H1 (cell line): ENCODE data around the gene CAP1. TPM values are rescaled to one million over a fixed set of nuclear protein-coding genes. Genes with fewer than 3 reads are reported as not detected.

Experiments used
- CTCF ChIA-PET: fragments of 300-600 bp; sonication (Branson Sonifier 250); formaldehyde crosslinking; loops from one replicate; lab custom pipeline; 2021; ENCODE audit not compliant: partially characterized antibody; lab: Charles Lee
- POLR2A ChIA-PET: fragments of 300-600 bp; sonication (Branson Sonifier 250); formaldehyde crosslinking; loops from one replicate; lab custom pipeline; 2021; ENCODE audit warnings: inconsistent platforms; ENCODE audit not compliant: partially characterized antibody; lab: Charles Lee
- DNase-seq, 2 experiments: peaks; one replicate each; pipeline versions ENCODE4 v3.0.0 to v3.0.0-alpha.2; 2010 to 2022; ENCODE audit warnings: low spot score in 2 of 2, low read depth in 1 of 2, mixed read lengths in 1 of 2
- FAIRE-seq: peaks from 2 replicates; lab custom pipeline; 2011; peaks lifted over from hg19 to GRCh38; lab: Jason Lieb, UNC
- H2AFZ ChIP-seq: 2 replicates; pipeline ENCODE4 v1.8.1; 2012; ENCODE audit warnings: low read length, inconsistent platforms
- H2AK5ac ChIP-seq: 2 replicates; pipeline ENCODE4 v1.6.1; 2013; ENCODE audit warnings: low read depth, low read length
- H2BK120ac ChIP-seq: replicated peaks from 2 replicates; pipeline ENCODE3; 2013; ENCODE audit warnings: low read depth, low read length, inconsistent platforms
- H2BK12ac ChIP-seq: 2 replicates; pipeline ENCODE4 v1.6.1; 2013; ENCODE audit warnings: low read depth, low read length
- H2BK15ac ChIP-seq: 2 replicates; pipeline ENCODE4 v1.6.1; 2013; ENCODE audit warnings: low read length
- H2BK20ac ChIP-seq: 2 replicates; pipeline ENCODE4 v1.6.1; 2013; ENCODE audit warnings: low read length
- H2BK5ac ChIP-seq: 2 replicates; pipeline ENCODE4 v1.6.1; 2013; ENCODE audit warnings: low read depth, low read length
- H3K14ac ChIP-seq: 2 replicates; pipeline ENCODE4 v1.6.1; 2013; ENCODE audit warnings: inconsistent platforms; ENCODE audit not compliant: insufficient read length
- H3K18ac ChIP-seq: 2 replicates; pipeline ENCODE4 v1.6.1; 2013; ENCODE audit warnings: low read length; ENCODE audit errors: extremely low read depth
- H3K23ac ChIP-seq: 2 replicates; pipeline ENCODE4 v1.6.1; 2013; ENCODE audit warnings: inconsistent platforms; ENCODE audit not compliant: insufficient read length
- H3K23me2 ChIP-seq: 2 replicates; pipeline ENCODE4 v1.6.1; 2013; ENCODE audit warnings: low read depth, low read length
- H3K27ac ChIP-seq: 2 replicates; pipeline ENCODE4 v1.6.1; 2011; ENCODE audit warnings: low read depth, low read length, inconsistent platforms
- H3K27me3 ChIP-seq, 4 experiments: replicated peaks in 1 of 4; 1 replicate in 1 of 4; 2 replicates in 3 of 4; pipeline versions ENCODE4 v1.6.1 to v1.8.1; 2011 to 2013; ENCODE audit warnings: low read length in 3 of 4, mild to moderate bottlenecking in 3 of 4, inconsistent platforms in 2 of 4, mixed read lengths in 2 of 4, moderate library complexity in 1 of 4; ENCODE audit not compliant: control insufficient read depth in 3 of 4, insufficient read depth in 3 of 4; ENCODE audit errors: extremely low read depth in 1 of 4
- H3K36me3 ChIP-seq, 4 experiments: 2 replicates each; pipeline versions ENCODE4 v1.6.1 to v1.8.1; 2011 to 2013; ENCODE audit warnings: mild to moderate bottlenecking in 4 of 4, low read length in 3 of 4, moderate library complexity in 2 of 4, control low read depth in 1 of 4, inconsistent platforms in 1 of 4; ENCODE audit not compliant: insufficient read depth in 4 of 4, control insufficient read depth in 2 of 4
- H3K4ac ChIP-seq: replicated peaks from 2 replicates; pipeline ENCODE3; 2013; ENCODE audit warnings: low read length, low read depth, mixed read lengths, inconsistent platforms; ENCODE audit not compliant: insufficient read length
- H3K4me1 ChIP-seq, 4 experiments: replicated peaks in 1 of 4; 1 replicate in 1 of 4; 2 replicates in 3 of 4; pipeline versions ENCODE4 v1.6.1 to v1.8.1; 2011 to 2013; ENCODE audit warnings: low read length in 3 of 4, inconsistent platforms in 2 of 4, mixed read lengths in 1 of 4; ENCODE audit not compliant: insufficient read depth in 4 of 4, control insufficient read depth in 3 of 4
- H3K4me2 ChIP-seq, 2 experiments: 2 replicates each; pipeline versions ENCODE4 v1.6.1 to v1.8.1; 2011 to 2013; ENCODE audit warnings: low read depth in 2 of 2, low read length in 2 of 2, control low read depth in 1 of 2, inconsistent platforms in 1 of 2, mild to moderate bottlenecking in 1 of 2; ENCODE audit not compliant: insufficient read depth in 1 of 2
- H3K4me3 ChIP-seq, 4 experiments: fragments of 200-600, 300-600 bp in 1 of 4; sonication (generic), shearing (Covaris generic), sonication (Bioruptor Twin) in 1 of 4; 2 replicates each; pipeline versions ENCODE4 v1.5.1 to v1.8.1; 2011 to 2016; ENCODE audit warnings: low read length in 4 of 4, low read depth in 3 of 4, control low read depth in 2 of 4, inconsistent platforms in 2 of 4, mild to moderate bottlenecking in 2 of 4, mixed read lengths in 1 of 4, moderate library complexity in 1 of 4; ENCODE audit not compliant: insufficient read depth in 2 of 4; ENCODE audit errors: extremely low read depth in 1 of 4
- H3K56ac ChIP-seq: replicated peaks from 2 replicates; pipeline ENCODE3; 2013; ENCODE audit warnings: low read depth, mild to moderate bottlenecking, mixed read lengths, low read length, inconsistent platforms; ENCODE audit not compliant: insufficient read length
- H3K79me1 ChIP-seq: 2 replicates; pipeline ENCODE4 v1.6.1; 2013; ENCODE audit warnings: low read depth, low read length, control low read depth
- H3K79me2 ChIP-seq, 2 experiments: 2 replicates each; pipeline versions ENCODE4 v1.6.1 to v1.8.1; 2012 to 2013; ENCODE audit warnings: low read length in 2 of 2, mild to moderate bottlenecking in 2 of 2, inconsistent platforms in 1 of 2; ENCODE audit not compliant: insufficient read depth in 2 of 2, control insufficient read depth in 1 of 2
- H3K9ac ChIP-seq, 4 experiments: replicated peaks in 1 of 4; 1 replicate in 1 of 4; 2 replicates in 3 of 4; pipeline versions ENCODE4 v1.6.1 to v1.8.1; 2011 to 2013; ENCODE audit warnings: low read depth in 3 of 4, low read length in 3 of 4, control low read depth in 2 of 4, mild to moderate bottlenecking in 2 of 4, moderate library complexity in 2 of 4, inconsistent platforms in 1 of 4; ENCODE audit errors: extremely low read depth in 1 of 4
- H3K9me3 ChIP-seq, 2 experiments: 2 replicates each; pipeline versions ENCODE4 v1.6.1 to v1.8.1; 2012 to 2013; ENCODE audit warnings: mild to moderate bottlenecking in 2 of 2, moderate library complexity in 2 of 2, control low read depth in 1 of 2, inconsistent platforms in 1 of 2, low read depth in 1 of 2, low read length in 1 of 2, mixed read lengths in 1 of 2; ENCODE audit not compliant: insufficient read depth in 2 of 2
- H4K20me1 ChIP-seq, 2 experiments: replicated peaks in 1 of 2; 2 replicates each; pipeline versions ENCODE3 to v1.8.1; 2011 to 2013; ENCODE audit warnings: inconsistent platforms in 2 of 2, low read length in 2 of 2, mild to moderate bottlenecking in 1 of 2; ENCODE audit not compliant: insufficient read depth in 2 of 2, control insufficient read depth in 1 of 2
- H4K5ac ChIP-seq: 2 replicates; pipeline ENCODE4 v1.6.1; 2013; ENCODE audit warnings: low read length, low read depth, mixed read lengths, inconsistent platforms; ENCODE audit not compliant: insufficient read length
- H4K8ac ChIP-seq: 2 replicates; pipeline ENCODE4 v1.8.0; 2013; ENCODE audit warnings: mild to moderate bottlenecking, moderate library complexity, low read length, inconsistent platforms; ENCODE audit not compliant: insufficient read depth; ENCODE audit errors: extremely low read depth
- H4K91ac ChIP-seq: replicated peaks from 2 replicates; pipeline ENCODE3; 2013; ENCODE audit warnings: low read length, mixed read lengths, inconsistent platforms; ENCODE audit not compliant: insufficient read length
- CHD1 ChIP-seq: IDR thresholded peaks from 2 replicates; pipeline ENCODE4 v1.6.1; 2012; ENCODE audit warnings: low read depth, low read length, improper control_type of control experiment
- CTBP2 ChIP-seq: IDR thresholded peaks from 2 replicates; pipeline ENCODE4 v1.7.0; 2011; ENCODE audit warnings: borderline replicate concordance, mild to moderate bottlenecking, moderate library complexity, mixed read lengths, low read length; ENCODE audit not compliant: insufficient read depth, insufficient read length
- EGR1 ChIP-seq: IDR thresholded peaks from 2 replicates; pipeline ENCODE4 v1.6.1; 2011; ENCODE audit warnings: low read depth, low read length, borderline replicate concordance
- GTF2F1 ChIP-seq: IDR thresholded peaks from 2 replicates; pipeline ENCODE4 v1.6.1; 2012; ENCODE audit warnings: low read depth, low read length, improper control_type of control experiment, borderline replicate concordance
- HDAC6 ChIP-seq: IDR thresholded peaks from one replicate; pipeline ENCODE4 v1.7.1; 2012; ENCODE audit warnings: low read depth, mild to moderate bottlenecking, inconsistent platforms, low read length, moderate library complexity
- JUND ChIP-seq: IDR thresholded peaks from 2 replicates; pipeline ENCODE4 v1.6.1; 2011; ENCODE audit warnings: mild to moderate bottlenecking, improper control_type of control experiment, low read length
- KDM4A ChIP-seq: IDR thresholded peaks from one replicate; pipeline ENCODE4 v1.7.1; 2012; ENCODE audit warnings: low read depth, mild to moderate bottlenecking, moderate library complexity, low read length, inconsistent platforms; ENCODE audit not compliant: severe bottlenecking
- MAX ChIP-seq: IDR thresholded peaks from 2 replicates; pipeline ENCODE4 v1.6.1; 2012; ENCODE audit warnings: inconsistent platforms
- NANOG ChIP-seq: IDR thresholded peaks from 2 replicates; pipeline ENCODE4 v1.6.1; 2011; ENCODE audit warnings: low read length, low read depth, mild to moderate bottlenecking, inconsistent platforms; ENCODE audit not compliant: insufficient read depth, poor library complexity, severe bottlenecking
- PHF8 ChIP-seq: fragments of 200-600 bp; sonication (generic); conservative IDR thresholded peaks from 2 replicates; pipeline ENCODE4 v1.7.1; 2012; ENCODE audit warnings: low read depth, mild to moderate bottlenecking, inconsistent platforms, low read length, moderate library complexity
- SIRT6 ChIP-seq: IDR thresholded peaks from one replicate; pipeline ENCODE4 v1.7.1; 2012; ENCODE audit warnings: low read length, inconsistent platforms
- SIX5 ChIP-seq: IDR thresholded peaks from 2 replicates; pipeline ENCODE4 v1.6.1; 2011; ENCODE audit warnings: mild to moderate bottlenecking, low read depth, low read length
- TAF7 ChIP-seq: optimal IDR thresholded peaks from 2 replicates; pipeline ENCODE3; 2011; ENCODE audit warnings: low read depth, mild to moderate bottlenecking, inconsistent platforms, low read length, moderate library complexity, borderline replicate concordance
- WGBS, 2 experiments: shearing (Covaris generic) in 1 of 2; methylation state at CpG; one replicate each; pipeline versions ENCODE4 v1.1.6 to v1.1.7; 2013 to 2015; ENCODE audit warnings: low lambda C conversion rate in 2 of 2, mixed read lengths in 2 of 2, inconsistent platforms in 1 of 2, low coverage in 1 of 2, missing lambda C conversion rate in 1 of 2; ENCODE audit not compliant: insufficient replicate concordance in 2 of 2, insufficient coverage in 1 of 2, insufficient read length in 1 of 2; ENCODE audit errors: extremely low coverage in 1 of 2, missing lambda C conversion rate in 1 of 2; 5-methylcytosine and 5-hydroxymethylcytosine counted together
- polyA plus RNA-seq, 7 experiments: library from polyadenylated mRNA; depleted of rRNA in 3 of 7; stranded (reverse) in 5 of 7; unstranded in 2 of 7; fragments of >200 nt in 5 of 7; fragments of 200-250 nt in 2 of 7; gene quantifications; 1 replicate in 5 of 7; 2 replicates in 1 of 7; 4 replicates in 1 of 7; pipeline versions ENCODE4 v1.2.1 to v1.2.3, GENCODE V29; 2011 to 2013; ENCODE audit warnings: missing spikeins in 2 of 7, mixed read lengths in 2 of 7
- total RNA-seq: library from RNA; stranded (reverse); fragmentation: NEBNext Ultra II Directional; extraction: Animal tissue kit (Norgen Biotek cat#: 25700); gene quantifications from 2 replicates; pipeline ENCODE4 v1.2.1, GENCODE V29; 2021

Gene CAP1
- total and polyA plus RNA-seq, 2 of the 8 experiments (the other 6 are each of a cell fraction or from before 2014, with no cell fraction given), result 140 to 295 TPM

- H2AK5ac ChIP-seq, result no peak overlapping the region
- no peak overlapping the region for H2BK12ac ChIP-seq
- no peak overlapping the region for H4K5ac ChIP-seq
- H3K9ac ChIP-seq, result no peak overlapping the region
- 75% methylated on average over 4 of the region's 4 CpGs; no CpG with 5 or more reads in 1 of the 2 experiments for WGBS, 2 experiments
- CTCF ChIA-PET, result interaction anchor here (1.3 to 2.6 kb wide), 2 partner anchors 9 to 103 kb away, joined by 4 to 16 read pairs; no protein-coding TSS in a partner anchor
- no peak overlapping the region for H3K18ac ChIP-seq
- no peak overlapping the region for H3K4me3 ChIP-seq
- H3K14ac ChIP-seq, result no peak overlapping the region
- H4K20me1 ChIP-seq, result no peaks in the 10 kb centered on the region
- no peaks in the 10 kb centered on the region for H3K79me1 ChIP-seq
- no peaks in the 10 kb centered on the region for H3K79me2 ChIP-seq
- FAIRE-seq (no peak), DNase-seq (no peak)
- no peak overlapping the region for H4K8ac ChIP-seq
- H3K4me2 ChIP-seq, result no peak overlapping the region
- H3K4ac ChIP-seq, result no peak overlapping the region
- H2BK15ac ChIP-seq, result no peak overlapping the region
- no peak overlapping the region for H2BK120ac ChIP-seq
- no peak overlapping the region for H3K23ac ChIP-seq
- POLR2A ChIA-PET, result interaction anchor here (0.6 kb wide), 1 partner anchor 44 kb away, joined by 3 read pairs; no protein-coding TSS in a partner anchor
- no peak overlapping the region for H3K27ac ChIP-seq
- H2BK5ac ChIP-seq, result no peak overlapping the region
- H3K36me3 ChIP-seq, result no peaks in the 10 kb centered on the region
- H2BK20ac ChIP-seq, result no peak overlapping the region
- no peaks in the 10 kb centered on the region; a peak in 1 of 7 replicates for H3K4me1 ChIP-seq
- no peak overlapping the region for H3K56ac ChIP-seq
- H2AFZ ChIP-seq, result no peak overlapping the region
- no peak for TF ChIP-seq KDM4A
- no peak for TF ChIP-seq JUND
- TF ChIP-seq NANOG, result no peak
- no peak for TF ChIP-seq EGR1
- no peak for TF ChIP-seq HDAC6
- TF ChIP-seq CTBP2, result no peak
- no peak for TF ChIP-seq CHD1
- no peak for TF ChIP-seq SIRT6
- no peak for TF ChIP-seq TAF7
- no peak for TF ChIP-seq SIX5
- no peak for TF ChIP-seq PHF8
- no peak for TF ChIP-seq MAX
- no peak for TF ChIP-seq GTF2F1
- H3K23me2 ChIP-seq, result no peaks in the 10 kb centered on the region
- no peaks in the 10 kb centered on the region for H3K9me3 ChIP-seq
- H3K27me3 ChIP-seq, result peaks cover 0 to 2% (median 0%) of the 10 kb centered on the region in 4 experiments; a peak in 1 of 7 replicates
- no peak overlapping the region for H4K91ac ChIP-seq
Observed at GRCh38 chr1:40023379-40023944, 17.1 kb upstream of the CAP1 start.
